GM04504 (cell line): ENCODE measurements around the gene RAD52.
"Not testable (repeated sequence)": the region's sequence is repeated elsewhere in the genome, so short reads cannot be mapped to it uniquely, and the experiment has no call there.

Experiments
- DNase-seq: peaks from one replicate; pipeline ENCODE4 v3.0.0-alpha.2; 2012; ENCODE audit warnings: low read depth

Gene RAD52

GRCh38 chr12:967641-968040 is 18.1 kb upstream of the RAD52 start:
- DNase-seq = no peak

GRCh38 chr12:966724-967123 is 17.2 kb upstream of the RAD52 start:
- DNase-seq = no peak

- no peak for DNase-seq
Observed at GRCh38 chr12:958588-959123, 9.2 kb upstream of the RAD52 start.

- no peak for DNase-seq
Observed at GRCh38 chr12:955939-956338, 6.4 kb upstream of the RAD52 start.

GRCh38 chr12:954741-955140 is 5.2 kb upstream of the RAD52 start:
- no peak for DNase-seq

GRCh38 chr12:953776-954175 is 4.3 kb upstream of the RAD52 start:
- peak; percentile 46 for DNase-seq

GRCh38 chr12:951176-951575 is 1.7 kb upstream of the RAD52 start:
- no peak for DNase-seq

- DNase-seq = no peak
Observed at GRCh38 chr12:948238-948637, 1.3 kb downstream of the RAD52 start.

- DNase-seq = no peak
Observed at GRCh38 chr12:946631-947030, 2.9 kb downstream of the RAD52 start.

GRCh38 chr12:946212-946611 is 3.3 kb downstream of the RAD52 start:
- DNase-seq = no peak

- DNase-seq = no peak
Observed at GRCh38 chr12:944211-944610, 5.3 kb downstream of the RAD52 start.

- DNase-seq = no peak
Observed at GRCh38 chr12:943051-943450, 6.4 kb downstream of the RAD52 start.

GRCh38 chr12:938810-939209 is 10.7 kb downstream of the RAD52 start:
- DNase-seq = no peak

GRCh38 chr12:936377-937345 is 12.8 kb downstream of the RAD52 start:
- DNase-seq = no peak

- DNase-seq = not testable (repeated sequence)
Observed at GRCh38 chr12:935891-936290, 13.6 kb downstream of the RAD52 start.

- no peak for DNase-seq
Observed at GRCh38 chr12:931591-931990, 17.9 kb downstream of the RAD52 start.

- no peak for DNase-seq
Observed at GRCh38 chr12:931060-931459, 18.4 kb downstream of the RAD52 start.

GRCh38 chr12:926641-927040 is 22.9 kb downstream of the RAD52 start:
- DNase-seq = no peak

- no peak for DNase-seq
Observed at GRCh38 chr12:922285-922684, 27.2 kb downstream of the RAD52 start.

GRCh38 chr12:920676-921075 is 28.8 kb downstream of the RAD52 start:
- no peak for DNase-seq

- DNase-seq = no peak
Observed at GRCh38 chr12:916712-917445, 32.6 kb downstream of the RAD52 start.

GRCh38 chr12:916240-916639 is 33.3 kb downstream of the RAD52 start:
- no peak for DNase-seq

GRCh38 chr12:915090-915489 is 34.4 kb downstream of the RAD52 start:
- DNase-seq = no peak
